ENCODE measurements around the gene CREB5.
A peak's percentile ranks its signal among the peaks of the same experiment; 100 is the strongest.
"Not testable (repeated sequence)": the region's sequence is repeated elsewhere in the genome, so short reads cannot be mapped to it uniquely, and the experiment has no call there.

CREB5 gene

GRCh38 chr7:28517606-28518005 lies 105.3 kb downstream of the CREB5 start:
- DNase-seq: no peak

DNA sequence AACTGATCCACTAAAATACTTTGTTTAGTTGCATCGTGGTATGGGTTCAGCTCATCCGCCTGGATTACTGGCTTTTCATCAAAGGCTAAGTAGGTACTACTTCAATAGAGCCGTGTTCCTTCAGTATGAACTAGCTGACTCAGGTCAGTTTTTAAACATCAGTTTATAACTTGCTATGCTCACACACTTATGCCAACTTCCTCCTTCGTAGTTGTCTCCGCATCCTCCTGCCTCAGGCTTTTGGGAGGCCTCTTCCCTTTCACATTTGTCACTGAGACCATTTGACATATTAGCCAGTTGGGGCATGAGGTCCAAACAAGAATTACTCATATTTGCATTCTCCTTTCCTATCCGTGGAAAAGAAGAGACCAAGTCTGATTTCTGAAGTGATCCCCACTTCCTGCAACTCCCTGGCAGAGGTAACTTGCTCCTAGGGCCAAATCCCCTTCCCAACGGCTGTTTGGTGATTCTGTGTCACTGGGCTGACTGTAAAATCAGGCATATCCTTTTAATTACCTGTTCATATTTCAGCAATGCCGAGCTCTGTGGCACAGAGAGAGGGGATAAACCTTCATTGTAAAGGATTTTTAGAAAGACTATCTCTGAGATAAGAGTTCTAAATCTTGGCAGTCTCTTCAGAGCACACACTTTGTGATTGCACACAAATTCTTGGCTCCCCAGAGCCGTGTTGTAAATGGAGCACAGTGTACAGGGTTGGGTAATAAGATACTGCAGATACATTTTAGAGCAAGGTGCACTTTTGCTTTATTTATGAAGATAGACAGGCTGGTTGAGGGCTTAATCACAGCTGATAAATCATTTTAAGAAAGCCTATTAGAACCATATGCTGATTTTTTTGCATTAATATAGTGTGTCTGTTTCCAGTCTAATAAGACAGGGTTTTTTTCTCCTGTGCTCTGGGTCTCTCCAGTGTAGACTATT lies 108.0 kb downstream of the CREB5 start:
- DNase-seq: peak; percentile 47

GRCh38 chr7:28524978-28525377 lies 112.7 kb downstream of the CREB5 start:
- no peak for DNase-seq

DNA sequence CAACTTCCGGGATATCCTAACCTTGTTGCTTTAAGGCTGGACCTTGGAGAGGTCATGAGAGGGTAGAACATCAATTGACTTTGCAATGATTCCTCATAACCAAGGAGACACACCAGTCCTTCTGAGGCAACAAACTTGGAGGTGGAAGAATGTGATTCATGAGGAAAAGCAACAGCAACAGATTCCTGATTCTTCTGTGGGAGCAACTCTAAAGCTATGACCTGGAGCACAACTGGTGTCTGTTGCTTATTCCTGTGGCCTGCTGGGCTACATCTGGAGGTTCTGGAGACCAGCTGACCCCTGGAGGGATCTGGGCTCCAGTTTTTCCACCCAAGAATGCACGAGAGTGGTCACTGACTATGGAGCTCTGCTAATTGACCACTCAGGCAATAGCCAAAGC lies 116.6 kb downstream of the CREB5 start:
- no peak for DNase-seq

DNA sequence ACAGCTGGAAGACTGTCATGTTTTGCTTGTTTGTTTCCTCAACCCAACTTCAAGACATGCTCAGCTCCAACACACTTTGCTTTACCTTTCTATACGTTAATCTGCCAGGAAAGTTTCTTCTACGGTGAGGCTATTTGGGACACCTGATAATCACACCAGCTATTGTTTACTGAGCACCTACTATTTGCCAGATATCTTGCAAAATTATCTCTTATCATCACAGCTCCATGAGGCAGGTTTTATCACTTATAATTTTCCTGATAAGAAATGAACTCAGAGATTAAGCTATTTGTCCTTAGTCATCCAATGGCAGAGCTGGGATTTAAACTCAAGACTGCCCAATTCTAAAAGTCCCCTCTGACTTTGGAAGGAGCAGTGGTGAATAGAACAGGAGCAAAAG lies 117.4 kb downstream of the CREB5 start:
- no peak for DNase-seq

- DNase-seq: no peak
Observed at GRCh38 chr7:28530175-28530802, 118.0 kb downstream of the CREB5 start.

DNA sequence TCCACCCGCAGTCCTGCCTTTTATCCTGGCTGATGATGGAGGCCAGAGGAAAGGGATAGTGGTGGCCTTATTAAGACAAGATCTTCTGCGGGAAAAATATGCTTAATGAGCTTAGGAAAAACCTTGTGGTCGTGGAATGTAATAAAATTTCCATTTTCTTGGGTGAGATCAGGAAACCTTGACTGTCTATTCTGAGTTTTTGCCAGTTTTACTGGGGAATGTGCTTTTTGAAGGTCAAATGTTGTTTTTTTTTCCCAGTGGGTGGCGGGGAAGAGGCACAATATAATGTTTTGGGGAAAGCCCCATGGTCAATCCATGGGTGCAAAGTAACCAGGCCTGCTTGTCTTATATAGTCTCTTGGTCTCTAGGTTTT lies 118.5 kb downstream of the CREB5 start:
- DNase-seq: no peak

DNA sequence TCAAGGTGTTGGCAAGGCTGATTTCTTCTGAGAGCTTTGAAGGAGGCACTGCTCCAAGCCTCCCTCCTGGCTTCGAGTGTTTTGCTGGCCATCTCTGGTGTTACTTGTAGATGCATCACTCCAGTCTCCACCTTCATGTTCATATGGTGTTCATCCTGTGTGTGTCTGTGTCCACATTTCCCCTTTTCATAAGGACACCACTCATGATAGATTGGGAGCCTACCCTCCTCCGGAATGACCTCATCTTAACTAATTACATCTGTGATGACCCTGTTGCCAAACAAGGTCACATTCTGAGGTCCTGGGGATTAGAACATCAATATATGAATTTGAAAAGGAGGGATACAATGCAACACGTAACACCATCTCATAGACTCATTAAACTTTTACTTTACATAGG lies 119.0 kb downstream of the CREB5 start:
- no peak for DNase-seq

GRCh38 chr7:28532181-28532580 lies 119.9 kb downstream of the CREB5 start:
- DNase-seq: no peak

DNA sequence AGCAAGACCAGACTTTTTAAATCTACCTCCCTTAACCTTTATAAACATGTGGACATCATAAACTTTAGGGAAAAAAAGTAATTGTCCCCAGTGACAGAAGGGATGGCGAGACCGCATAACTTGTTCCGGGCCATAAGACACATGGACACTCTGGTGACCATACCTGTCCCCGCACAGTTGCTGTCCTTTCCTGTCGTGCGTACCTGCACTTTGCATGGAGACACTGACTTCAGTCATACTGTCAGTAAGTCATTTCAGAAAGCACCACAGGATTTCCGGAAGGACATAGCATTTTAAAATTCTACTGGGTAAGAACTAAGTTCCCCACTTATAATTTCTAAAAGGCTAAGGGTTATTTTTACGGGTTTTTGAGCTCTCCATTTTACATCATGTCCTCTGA lies 120.9 kb downstream of the CREB5 start:
- no peak for DNase-seq

GRCh38 chr7:28533731-28534531 lies 121.6 kb downstream of the CREB5 start:
- no peak for DNase-seq

DNA sequence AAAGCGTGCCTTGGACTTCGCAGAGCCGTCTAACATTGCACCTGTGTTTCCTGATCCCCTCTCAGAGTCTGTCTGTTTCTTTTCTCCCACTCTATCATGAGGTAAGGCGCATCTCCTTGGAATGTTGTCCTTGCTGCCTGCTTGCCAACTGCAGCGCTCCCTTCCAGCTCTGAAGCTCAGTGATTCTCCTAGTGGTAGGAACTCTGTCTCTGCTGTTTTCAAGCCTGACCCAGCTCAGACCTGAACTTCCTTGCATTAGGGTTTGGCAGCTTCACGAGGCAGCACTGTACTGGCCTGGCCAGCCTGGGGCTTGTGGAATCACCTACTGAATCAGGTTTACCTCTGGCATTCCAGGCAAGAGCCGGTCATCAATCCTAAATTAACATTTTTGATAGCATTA lies 123.9 kb downstream of the CREB5 start:
- DNase-seq: peak; percentile 67

- DNase-seq: no peak
Observed at GRCh38 chr7:28539289-28539981, 127.1 kb downstream of the CREB5 start.

DNA sequence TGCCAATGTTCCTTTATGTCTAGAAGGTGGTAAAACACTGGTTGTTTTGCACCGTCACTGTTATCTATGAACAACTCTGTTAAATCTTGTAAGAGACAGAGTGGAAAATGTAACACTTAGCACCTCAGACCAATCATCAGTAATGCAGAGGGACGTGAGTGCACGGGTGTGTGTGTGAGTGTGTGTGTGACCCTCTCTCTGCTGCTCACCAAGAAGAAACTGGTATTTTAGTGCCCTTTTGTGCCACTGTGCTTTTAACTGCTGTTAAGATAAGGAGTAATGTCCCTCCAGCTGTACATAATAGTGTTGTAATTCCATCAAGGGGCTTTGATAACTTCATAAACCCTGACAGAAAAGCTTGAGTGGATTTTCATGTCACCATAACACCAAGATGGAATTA lies 130.1 kb downstream of the CREB5 start:
- DNase-seq: no peak

GRCh38 chr7:28544453-28545117 lies 132.3 kb downstream of the CREB5 start:
- DNase-seq: no peak

GRCh38 chr7:28546067-28546466 lies 133.7 kb downstream of the CREB5 start:
- no peak for DNase-seq

DNA sequence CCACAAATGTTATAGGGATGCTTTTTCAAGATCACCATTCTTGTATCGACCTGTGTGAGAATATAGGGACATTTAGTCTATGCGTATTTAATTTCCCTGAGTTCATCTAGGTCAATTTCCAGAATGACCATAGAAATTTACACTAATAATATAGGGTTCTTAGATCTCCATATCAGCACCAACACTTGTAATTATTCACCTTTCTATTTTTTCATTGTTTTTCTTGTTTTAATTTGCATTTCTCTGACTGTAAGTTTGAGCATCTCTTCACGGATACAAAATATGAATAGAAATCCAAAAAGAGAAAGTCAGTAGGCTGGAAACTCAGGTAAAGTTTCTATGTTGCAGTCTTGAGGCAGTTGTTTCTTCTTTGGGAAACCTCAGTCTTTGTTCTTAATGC lies 134.8 kb downstream of the CREB5 start:
- DNase-seq: no peak

- no peak for DNase-seq
Observed at GRCh38 chr7:28548416-28548815, 136.1 kb downstream of the CREB5 start.

- no peak for DNase-seq
Observed at GRCh38 chr7:28549998-28550397, 137.7 kb downstream of the CREB5 start.

- no peak for DNase-seq
Observed at GRCh38 chr7:28550580-28551186, 138.4 kb downstream of the CREB5 start.

DNA sequence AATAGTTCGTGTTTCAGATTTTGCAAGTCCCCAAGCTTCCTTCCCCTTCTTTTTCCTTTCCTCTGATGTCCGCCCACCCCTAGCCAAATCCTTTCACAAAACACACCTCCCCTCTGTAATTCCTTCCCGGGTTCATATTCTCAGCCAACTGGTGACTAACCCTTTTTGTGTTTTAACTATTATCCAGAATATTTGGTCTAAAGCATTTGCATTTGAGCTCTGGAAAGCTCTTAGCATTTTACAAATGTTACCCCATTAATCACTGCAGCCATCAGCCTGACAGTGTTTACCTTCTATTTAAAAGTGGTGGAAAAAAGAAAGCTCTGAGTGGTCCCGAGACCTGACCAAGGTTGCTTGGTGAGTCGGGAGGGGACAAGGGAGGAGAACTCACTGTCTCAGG lies 139.0 kb downstream of the CREB5 start:
- DNase-seq: no peak

DNA sequence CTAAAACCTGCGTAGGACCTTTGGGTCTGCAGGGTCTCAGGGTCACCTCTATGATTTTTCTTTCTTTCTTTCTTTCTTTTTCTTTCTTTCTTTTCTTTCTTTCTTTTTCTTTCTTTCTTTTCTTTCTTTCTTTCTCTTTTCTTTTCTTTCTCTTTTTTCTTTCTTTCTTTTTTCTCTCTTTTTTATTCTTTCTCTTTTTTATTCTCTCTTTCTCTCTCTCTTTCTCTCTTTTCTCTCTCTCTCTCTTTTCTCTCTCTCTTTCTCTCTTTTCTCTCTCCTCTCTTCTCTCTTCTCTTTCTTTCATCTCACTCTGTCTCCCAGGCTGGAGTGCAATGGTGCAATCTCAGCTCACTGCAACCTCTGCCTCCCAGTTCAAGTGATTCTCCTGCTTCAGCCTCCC lies 139.4 kb downstream of the CREB5 start:
- not testable (repeated sequence) for DNase-seq
